ENCODE measurements around the gene FHIP1A.

Gene FHIP1A

DNA sequence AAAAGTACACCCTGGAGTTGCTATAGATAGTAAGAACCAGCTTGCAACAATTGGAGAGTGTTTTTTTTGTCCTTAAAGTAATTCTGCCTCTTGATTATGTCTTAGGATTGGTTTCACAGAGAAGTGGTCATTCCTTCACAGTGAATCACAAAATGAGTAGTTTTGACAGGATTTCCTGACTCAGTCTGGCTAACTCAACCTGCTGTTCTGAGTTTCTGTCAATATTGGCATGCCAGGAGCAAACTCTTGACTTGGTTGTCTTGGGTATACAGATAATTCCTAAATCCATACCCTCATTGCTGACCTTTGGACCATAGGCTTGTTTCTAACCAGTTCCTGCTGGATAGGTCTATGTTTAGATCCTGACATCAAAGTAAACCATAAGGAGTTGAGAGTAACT lies 9.4 kb downstream of the FHIP1A start:
- H3K27ac ChIP-seq (ENCODE audit: extremely low read depth, low read depth, low read length): no peak overlapping the region
- CTCF ChIA-PET: no interaction called here

DNA sequence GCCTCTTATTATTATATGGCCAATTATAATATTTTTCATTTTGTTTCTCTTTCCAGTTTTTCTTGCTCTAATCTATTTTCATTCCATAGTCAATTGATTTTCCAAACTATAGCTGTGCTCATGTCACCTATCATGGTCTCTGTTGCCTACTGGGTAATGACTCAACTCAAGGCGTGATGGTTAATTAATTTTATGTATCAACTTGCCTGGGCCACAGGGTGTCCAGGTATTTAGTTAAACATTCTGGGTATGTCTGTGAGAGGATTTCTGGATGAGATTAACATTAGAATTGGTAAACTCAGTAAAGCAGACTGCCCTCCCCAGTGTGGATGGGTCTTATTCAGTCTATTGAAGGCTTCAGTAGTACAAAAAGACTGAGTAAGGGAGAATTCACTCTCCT lies 9.9 kb downstream of the FHIP1A start:
- H3K4me3 ChIP-seq (ENCODE audit: low read depth, low read length): no peak overlapping the region
- TF ChIP-seq, protein P1, sequence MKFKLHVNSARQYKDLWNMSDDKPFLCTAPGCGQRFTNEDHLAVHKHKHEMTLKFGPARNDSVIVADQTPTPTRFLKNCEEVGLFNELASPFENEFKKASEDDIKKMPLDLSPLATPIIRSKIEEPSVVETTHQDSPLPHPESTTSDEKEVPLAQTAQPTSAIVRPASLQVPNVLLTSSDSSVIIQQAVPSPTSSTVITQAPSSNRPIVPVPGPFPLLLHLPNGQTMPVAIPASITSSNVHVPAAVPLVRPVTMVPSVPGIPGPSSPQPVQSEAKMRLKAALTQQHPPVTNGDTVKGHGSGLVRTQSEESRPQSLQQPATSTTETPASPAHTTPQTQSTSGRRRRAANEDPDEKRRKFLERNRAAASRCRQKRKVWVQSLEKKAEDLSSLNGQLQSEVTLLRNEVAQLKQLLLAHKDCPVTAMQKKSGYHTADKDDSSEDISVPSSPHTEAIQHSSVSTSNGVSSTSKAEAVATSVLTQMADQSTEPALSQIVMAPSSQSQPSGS (tag by site-specific recombination; IDR thresholded peaks at IDR 0.05; ENCODE audit: low read depth): no peak
- TF ChIP-seq ZNF140 (tag by site-specific recombination; IDR thresholded peaks at IDR 0.05) (no peak), ZNF23 (tag by site-specific recombination; IDR thresholded peaks at IDR 0.05; ENCODE audit: borderline replicate concordance) (no peak), ZNF112 (tag by site-specific recombination; IDR thresholded peaks at IDR 0.05) (no peak), CTCF (tag by site-specific recombination; IDR thresholded peaks at IDR 0.05) (no peak), ZFP41 (tag by site-specific recombination; IDR thresholded peaks at IDR 0.05; ENCODE audit: borderline replicate concordance) (no peak), ZNF239 (tag by site-specific recombination; IDR thresholded peaks at IDR 0.05) (no peak)
- TF ChIP-seq, protein P2, sequence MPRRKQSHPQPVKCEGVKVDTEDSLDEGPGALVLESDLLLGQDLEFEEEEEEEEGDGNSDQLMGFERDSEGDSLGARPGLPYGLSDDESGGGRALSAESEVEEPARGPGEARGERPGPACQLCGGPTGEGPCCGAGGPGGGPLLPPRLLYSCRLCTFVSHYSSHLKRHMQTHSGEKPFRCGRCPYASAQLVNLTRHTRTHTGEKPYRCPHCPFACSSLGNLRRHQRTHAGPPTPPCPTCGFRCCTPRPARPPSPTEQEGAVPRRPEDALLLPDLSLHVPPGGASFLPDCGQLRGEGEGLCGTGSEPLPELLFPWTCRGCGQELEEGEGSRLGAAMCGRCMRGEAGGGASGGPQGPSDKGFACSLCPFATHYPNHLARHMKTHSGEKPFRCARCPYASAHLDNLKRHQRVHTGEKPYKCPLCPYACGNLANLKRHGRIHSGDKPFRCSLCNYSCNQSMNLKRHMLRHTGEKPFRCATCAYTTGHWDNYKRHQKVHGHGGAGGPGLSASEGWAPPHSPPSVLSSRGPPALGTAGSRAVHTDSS (tag by site-specific recombination; IDR thresholded peaks at IDR 0.05): no peak
- ChIA-PET POLR2A (no interaction called here), CTCF (interaction anchor here (0.9 kb wide), 1 partner anchor 8 kb away, joined by 5 read pairs; no protein-coding TSS in a partner anchor)
- H3K4me1 ChIP-seq (ENCODE audit: control insufficient read depth, insufficient read depth, low read length): peaks cover 8% of the 10 kb centered on the region; the same call in 1 of the 2 replicates
- no peak overlapping the region for H3K27ac ChIP-seq (ENCODE audit: extremely low read depth, low read depth, low read length)
- no peaks in the 10 kb centered on the region for H3K36me3 ChIP-seq (ENCODE audit: control insufficient read depth in 2 of 2, insufficient read depth in 1 of 2, low read length in 2 of 2)
- H3K9me3 ChIP-seq (ENCODE audit: control insufficient read depth, insufficient read depth, low read depth, low read length): no peaks in the 10 kb centered on the region

More for the DNA sequence above, 9.4 kb downstream of the FHIP1A start:
- TF ChIP-seq ZNF449 (tag by site-specific recombination; IDR thresholded peaks at IDR 0.05): no peak
- Histone ChIP-seq H3K36me3 (ENCODE audit: control insufficient read depth in 2 of 2, insufficient read depth in 1 of 2, low read length in 2 of 2) (no peaks in the 10 kb centered on the region), H3K9me3 (ENCODE audit: control insufficient read depth, insufficient read depth, low read depth, low read length) (no peaks in the 10 kb centered on the region), H3K4me1 (ENCODE audit: control insufficient read depth, insufficient read depth, low read length) (peaks cover 8% of the 10 kb centered on the region; the same call in 1 of the 2 replicates), H3K4me3 (ENCODE audit: low read depth, low read length) (no peak overlapping the region)
- POLR2A ChIA-PET: no interaction called here

GRCh38 chr4:151420250-151420807 lies 11.4 kb downstream of the FHIP1A start:
- H3K4me1 ChIP-seq (ENCODE audit: control insufficient read depth, insufficient read depth, low read length): peaks cover 8% of the 10 kb centered on the region; the same call in 1 of the 2 replicates
- H3K9me3 ChIP-seq (ENCODE audit: control insufficient read depth, insufficient read depth, low read depth, low read length): no peaks in the 10 kb centered on the region
- ChIA-PET POLR2A (no interaction called here), CTCF (interaction anchor here (0.9 kb wide), 1 partner anchor 303 kb away, joined by 3 read pairs; no protein-coding TSS in a partner anchor)
- no peak overlapping the region for H3K4me3 ChIP-seq (ENCODE audit: low read depth, low read length)
- H3K27ac ChIP-seq (ENCODE audit: extremely low read depth, low read depth, low read length): no peak overlapping the region
- no peaks in the 10 kb centered on the region for H3K36me3 ChIP-seq (ENCODE audit: control insufficient read depth in 2 of 2, insufficient read depth in 1 of 2, low read length in 2 of 2)
- TF ChIP-seq ZNF791 (tag by site-specific recombination; IDR thresholded peaks at IDR 0.05) (no peak), PRDM1 (tag by site-specific recombination; IDR thresholded peaks at IDR 0.05) (no peak), HIC1 (tag by site-specific recombination; IDR thresholded peaks at IDR 0.05) (no peak), ZFP37 (tag by site-specific recombination; IDR thresholded peaks at IDR 0.05) (no peak), ZNF175 (tag by site-specific recombination; IDR thresholded peaks at IDR 0.05) (no peak), ZNF155 (tag by site-specific recombination; IDR thresholded peaks at IDR 0.05) (no peak), ZNF548 (tag by site-specific recombination; IDR thresholded peaks at IDR 0.05) (no peak), ZSCAN5A (tag by site-specific recombination; IDR thresholded peaks at IDR 0.05) (no peak), KLF17 (tag by site-specific recombination; IDR thresholded peaks at IDR 0.05) (no peak), ZNF133 (tag by site-specific recombination; IDR thresholded peaks at IDR 0.05) (no peak), WT1 (tag by site-specific recombination; IDR thresholded peaks at IDR 0.05) (no peak), ZNF239 (tag by site-specific recombination; IDR thresholded peaks at IDR 0.05) (no peak)
